GM12878 (cell line): Measurements from ENCODE around the gene KCNQ1. TPM values are rescaled to one million over a fixed set of nuclear protein-coding genes. Genes with fewer than 3 reads are reported as not detected.

Experiments
- ATAC-seq: fragments of 200-7000 bp; cut with Tn5 transposase; 3 replicates; pipeline ENCODE4 v1.9.1; 2020; ENCODE audit warnings: mild to moderate bottlenecking, moderate library complexity
- BruUV-seq: library from RNA; stranded (reverse); fragments of 400-500 nt; replicated peaks from 2 replicates; lab custom pipeline; 2021; lab: Mats Ljungman, UMichigan
- CTCF ChIA-PET: fragments of 300-600 bp; sonication (Branson Sonifier 250); formaldehyde crosslinking; extraction: SDS; loops from one replicate; lab custom pipeline; 2021; ENCODE audit warnings: inconsistent platforms; lab: Yijun Ruan, JAX
- POLR2A ChIA-PET: fragments of 350-600 bp; formaldehyde crosslinking; extraction: SDS; loops from one replicate; lab custom pipeline; 2021; ENCODE audit warnings: inconsistent platforms; lab: Charles Lee
- RAD21 ChIA-PET: fragments of 300-600 bp; sonication (Branson Sonifier 250); formaldehyde crosslinking; loops from one replicate; lab custom pipeline; 2023; ENCODE audit warnings: antibody characterized with exemption; ENCODE audit not compliant: unreplicated experiment; lab: Charles Lee
- SMC1A ChIA-PET: fragments of 300-600 bp; sonication (Branson Sonifier 250); formaldehyde crosslinking; loops from one replicate; lab custom pipeline; 2023; ENCODE audit not compliant: unreplicated experiment, uncharacterized antibody; lab: Charles Lee
- DNase-seq: peaks from one replicate; pipeline ENCODE4 v3.0.0-alpha.2; 2011; ENCODE audit warnings: low read depth, low spot score
- FAIRE-seq: peaks from 3 replicates; lab custom pipeline; 2011; peaks lifted over from hg19 to GRCh38; lab: Jason Lieb, UNC
- H2AFZ ChIP-seq: 2 replicates; pipeline ENCODE4 v1.6.0; 2011; ENCODE audit warnings: low read depth, low read length, control low read depth; ENCODE audit not compliant: control insufficient read depth
- H3K27ac ChIP-seq: 2 replicates; pipeline ENCODE4 v1.5.1; 2011; ENCODE audit warnings: control low read depth; ENCODE audit not compliant: control insufficient read depth, insufficient read depth
- H3K27me3 ChIP-seq, 2 experiments: replicated peaks in 1 of 2; 2 replicates each; pipeline versions ENCODE4 v1.6.0 to v1.6.1; 2011; ENCODE audit warnings: low read length in 1 of 2; ENCODE audit not compliant: control insufficient read depth in 2 of 2, insufficient read depth in 2 of 2
- H3K36me3 ChIP-seq, 2 experiments: 2 replicates each; pipeline ENCODE4 v1.5.1; 2011; ENCODE audit warnings: low read length in 1 of 2; ENCODE audit not compliant: control insufficient read depth in 2 of 2, insufficient read depth in 2 of 2
- H3K4me1 ChIP-seq: 2 replicates; pipeline ENCODE4 v1.6.1; 2011; ENCODE audit warnings: mild to moderate bottlenecking, low read length, moderate library complexity, mixed read lengths; ENCODE audit not compliant: control insufficient read depth, insufficient read depth
- H3K4me2 ChIP-seq: 2 replicates; pipeline ENCODE4 v1.6.0; 2011; ENCODE audit warnings: control low read depth; ENCODE audit not compliant: control insufficient read depth, insufficient read depth
- H3K4me3 ChIP-seq: fragments of 200-600 bp; sonication (generic); 2 replicates; pipeline ENCODE4 v1.5.1; 2016
- H3K79me2 ChIP-seq: 2 replicates; pipeline ENCODE4 v1.6.0; 2011; ENCODE audit warnings: low read length; ENCODE audit not compliant: control insufficient read depth, insufficient read depth
- H3K9ac ChIP-seq: 2 replicates; pipeline ENCODE4 v1.8.0; 2011; ENCODE audit warnings: low read length, control low read depth, mixed read lengths; ENCODE audit not compliant: control insufficient read depth, insufficient read depth
- H3K9me3 ChIP-seq: replicated peaks from 3 replicates; pipeline ENCODE4 v1.5.1; 2011; ENCODE audit warnings: mild to moderate bottlenecking, low read length; ENCODE audit not compliant: control insufficient read depth, insufficient read depth
- H4K20me1 ChIP-seq: 2 replicates; pipeline ENCODE4 v1.6.0; 2011; ENCODE audit not compliant: control insufficient read depth, insufficient read depth
- BACH1 ChIP-seq: fragments of 450-650 bp; IDR thresholded peaks from 2 replicates; pipeline ENCODE4 v1.6.1; 2017; ENCODE audit warnings: mild to moderate bottlenecking, borderline replicate concordance
- CEBPB ChIP-seq, 2 experiments: fragments of 150-350 bp in 1 of 2; IDR thresholded peaks; 2 replicates each; pipeline ENCODE4 v1.6.1; 2012 to 2014; ENCODE audit warnings: low read depth in 2 of 2, low read length in 2 of 2, borderline replicate concordance in 1 of 2, inconsistent platforms in 1 of 2
- EGR1 ChIP-seq, 2 experiments: IDR thresholded peaks; 1 replicate in 1 of 2; 2 replicates in 1 of 2; pipeline ENCODE4 v1.6.1; 2011 to 2012; ENCODE audit warnings: low read depth in 2 of 2, low read length in 2 of 2, borderline replicate concordance in 1 of 2, mild to moderate bottlenecking in 1 of 2, moderate library complexity in 1 of 2
- EP300 ChIP-seq, 2 experiments: fragments of 150-350 bp in 1 of 2; IDR thresholded peaks; 2 replicates each; pipeline ENCODE4 v1.6.1; 2011 to 2012; ENCODE audit warnings: low read depth in 2 of 2, low read length in 2 of 2, borderline replicate concordance in 1 of 2, improper control_type of control experiment in 1 of 2, inconsistent platforms in 1 of 2; ENCODE audit not compliant: control insufficient read depth in 1 of 2
- GABPA ChIP-seq: IDR thresholded peaks from 2 replicates; pipeline ENCODE4 v1.6.1; 2014; ENCODE audit warnings: antibody characterized with exemption, low read depth, mild to moderate bottlenecking, inconsistent platforms
- HDAC2 ChIP-seq: fragments of 200-600 bp; sonication (generic); IDR thresholded peaks from 2 replicates; pipeline ENCODE4 v1.6.1; 2017
- NBN ChIP-seq: fragments of 450-650 bp; IDR thresholded peaks from 2 replicates; pipeline ENCODE4 v1.6.1; 2016
- PKNOX1 ChIP-seq: fragments of 450-650 bp; IDR thresholded peaks from 2 replicates; pipeline ENCODE4 v1.6.1; 2016; ENCODE audit warnings: mild to moderate bottlenecking
- PML ChIP-seq: IDR thresholded peaks from 2 replicates; pipeline ENCODE4 v1.6.1; 2012; ENCODE audit warnings: low read length, inconsistent platforms
- SKIL ChIP-seq: fragments of 450-650 bp; IDR thresholded peaks from 2 replicates; pipeline ENCODE4 v1.6.1; 2017; ENCODE audit warnings: mild to moderate bottlenecking, low read depth, inconsistent platforms; ENCODE audit not compliant: poor library complexity, severe bottlenecking
- SMAD5 ChIP-seq: IDR thresholded peaks from 2 replicates; pipeline ENCODE4 v1.6.1; 2016; ENCODE audit warnings: antibody characterized with exemption, low read depth
- YBX1 ChIP-seq: fragments of 450-650 bp; IDR thresholded peaks from 2 replicates; pipeline ENCODE4 v1.6.1; 2016; ENCODE audit warnings: antibody characterized with exemption
- ZBED1 ChIP-seq: IDR thresholded peaks from 2 replicates; pipeline ENCODE4 v1.6.1; 2016; ENCODE audit warnings: borderline replicate concordance
- WGBS: methylation state at CpG from one replicate; pipeline ENCODE4 v1.1.6; 2016; ENCODE audit warnings: low lambda C conversion rate; ENCODE audit not compliant: insufficient replicate concordance, insufficient coverage; ENCODE audit errors: missing lambda C conversion rate; 5-methylcytosine and 5-hydroxymethylcytosine counted together
- in situ Hi-C: fragments of 300-500 bp; cut with MboI; formaldehyde crosslinking; loops from 9 replicates; pipeline ENCODE4 v1.14.3; 2018; ENCODE audit warnings: mixed read lengths
- intact Hi-C: fragments of 100-400 bp; cut with micrococcal nuclease; formaldehyde crosslinking; loops from one replicate; pipeline ENCODE4 v1.14.2; 2022; ENCODE audit not compliant: unreplicated experiment
- polyA plus RNA-seq, 11 experiments: library from polyadenylated mRNA; depleted of rRNA in 4 of 11; unstranded in 6 of 11; stranded (reverse) in 5 of 11; fragments of >200 nt; fragmentation: Nextera tagmentation in 4 of 11; fragmentation: Illumina TruSeq in 1 of 11; extraction: Ambion mirVana in 4 of 11; extraction: Trizol in 1 of 11; gene quantifications; 1 replicate in 1 of 11; 2 replicates in 10 of 11; pipeline versions ENCODE4 v1.2.1 to v1.2.3, GENCODE V29; 2011 to 2016; ENCODE audit warnings: inconsistent platforms in 2 of 11, missing spikeins in 2 of 11, low read depth in 1 of 11
- total RNA-seq, 4 experiments: library from RNA; depleted of rRNA in 3 of 4; stranded (reverse); fragments of >200 nt in 3 of 4; fragmentation: Illumina TruSeq in 1 of 4; extraction: Trizol in 1 of 4; gene quantifications; 2 replicates each; pipeline versions ENCODE4 v1.2.1 to v1.2.3, GENCODE V29; 2013 to 2021

The KCNQ1 gene
- total and polyA plus RNA-seq, 10 of the 15 experiments (the other 5 are each of a cell fraction or from before 2014, with no cell fraction given) = 0.03 to 0.15 (median 0.12) TPM; not detected in 7

- TF ChIP-seq SKIL = no peak
- no peak for TF ChIP-seq NBN
- TF ChIP-seq GABPA = no peak
- TF ChIP-seq PML = no peak
- TF ChIP-seq BACH1 = no peak
- no peak for TF ChIP-seq CEBPB (IDR thresholded peaks at IDR 0.05; ENCODE audit: borderline replicate concordance in 1 of 2, low read depth in 2 of 2, low read length in 2 of 2)
- TF ChIP-seq HDAC2 = no peak
Observed at GRCh38 chr11:2509481-2510001, 64.7 kb downstream of the KCNQ1 start (continued).

- FAIRE-seq = no peak
- POLR2A ChIA-PET = no interaction called here
- Histone ChIP-seq H3K4me3 (no peak overlapping the region), H3K79me2 (no peaks in the 10 kb centered on the region), H3K4me2 (no peak overlapping the region), H3K36me3 (no peaks in the 10 kb centered on the region), H3K27me3 (no peaks in the 10 kb centered on the region; a peak in 1 of 4 replicates), H3K9me3 (no peaks in the 10 kb centered on the region), H3K9ac (no peak overlapping the region), H3K4me1 (no peaks in the 10 kb centered on the region), H4K20me1 (no peaks in the 10 kb centered on the region), H2AFZ (no peak overlapping the region), H3K27ac (no peak overlapping the region)
- WGBS = 29% methylated on average over 15 of the region's 16 CpGs
- ATAC-seq = no peak
- no peak for DNase-seq
- in situ Hi-C loops (no loop called here), intact Hi-C loops (no loop called here)
- SMC1A ChIA-PET = no interaction called here
- TF ChIP-seq SMAD5 = no peak
- no peak for TF ChIP-seq YBX1
- TF ChIP-seq PKNOX1 = no peak
- no peak for TF ChIP-seq EGR1 (IDR thresholded peaks at IDR 0.05; ENCODE audit: borderline replicate concordance in 1 of 2, low read depth in 2 of 2, low read length in 2 of 2)
- TF ChIP-seq NBN = no peak
- TF ChIP-seq ZBED1 = no peak
- TF ChIP-seq EP300 (IDR thresholded peaks at IDR 0.05; ENCODE audit: borderline replicate concordance in 1 of 2, control insufficient read depth in 1 of 2, low read depth in 2 of 2, low read length in 2 of 2) = no peak
- RAD21 ChIA-PET = no interaction called here
- CTCF ChIA-PET = no interaction called here
- BruUV-seq = no TSS peak
Observed at GRCh38 chr11:2510626-2511402, 66.0 kb downstream of the KCNQ1 start.
